Measurements from ENCODE around the gene ATP6V0D1. TPM values are rescaled to one million over a fixed set of nuclear protein-coding genes. Genes with fewer than 3 reads are reported as not detected.
A peak's percentile ranks its signal among the peaks of the same experiment; 100 is the strongest.

The ATP6V0D1 gene
- total and polyA plus RNA-seq, 2 donors (not counting 1 experiment from before 2014, with no cell fraction given), result 62.1 to 91.0 TPM

GRCh38 chr16:67430977-67431774, 49.8 kb downstream of the ATP6V0D1 start, which contains the start of gene HSD11B2:
TSS of gene HSD11B2 (plus strand) at chr16:67431121. CDS start at chr16:67431249, 128 bp downstream.
- peaks cover 37% of the 10 kb centered on the region for H3K27me3 Mint-ChIP-seq
- intact Hi-C loops (cut with micrococcal nuclease), result no loop called here
- H3K27me3 ChIP-seq (replicated peaks in 1 of 4; ENCODE audit: control extremely low read depth in 1 of 4, control insufficient read depth in 3 of 4, insufficient read depth in 4 of 4, low read length in 3 of 4), result peaks cover 0 to 36% (median 17%) of the 10 kb centered on the region in 4 experiments
- H3K27ac ChIP-seq (ENCODE audit: low read length in 2 of 2), result no peak within 1 kb of the TSS
- peak within 1 kb of the TSS; percentile 89 for H3K4me3 Mint-ChIP-seq
- peak within 1 kb of the TSS in 4 of 5 experiments; percentile 21 to 62 (median 44) for H3K4me3 ChIP-seq (ENCODE audit: control extremely low read depth in 1 of 5, extremely low read depth in 1 of 5, insufficient read depth in 1 of 5, low read depth in 2 of 5, low read length in 4 of 5)
- ATAC-seq (ENCODE audit: low read depth) (peak; percentile 52), DNase-seq (peak; percentile 52)
- CTCF ChIA-PET, result interaction anchor here (0.8 to 1.2 kb wide), 2 partner anchors 17 to 90 kb away, joined by 3 to 4 read pairs; no protein-coding TSS in a partner anchor
- no peaks in the 10 kb centered on the region for H3K79me2 ChIP-seq (ENCODE audit: control insufficient read depth, insufficient read depth, low read length)
- peak within 1 kb of the TSS; percentile 74 for H2AFZ ChIP-seq (ENCODE audit: insufficient read depth, low read depth, low read length, poor library complexity, severe bottlenecking)
- no peaks in the 10 kb centered on the region for H4K20me1 ChIP-seq (ENCODE audit: control insufficient read depth, insufficient read depth, low read length, poor library complexity, severe bottlenecking)
- H3K9me3 ChIP-seq (ENCODE audit: control extremely low read depth in 1 of 3, control insufficient read depth in 2 of 3, insufficient read depth in 1 of 3, low read length in 2 of 3), result no peaks in the 10 kb centered on the region
- no peak for TF ChIP-seq EZH2 (IDR thresholded peaks at IDR 0.05; ENCODE audit: borderline replicate concordance, insufficient read depth, low read depth, low read length, poor library complexity, severe bottlenecking)
- TF ChIP-seq, protein P1, sequence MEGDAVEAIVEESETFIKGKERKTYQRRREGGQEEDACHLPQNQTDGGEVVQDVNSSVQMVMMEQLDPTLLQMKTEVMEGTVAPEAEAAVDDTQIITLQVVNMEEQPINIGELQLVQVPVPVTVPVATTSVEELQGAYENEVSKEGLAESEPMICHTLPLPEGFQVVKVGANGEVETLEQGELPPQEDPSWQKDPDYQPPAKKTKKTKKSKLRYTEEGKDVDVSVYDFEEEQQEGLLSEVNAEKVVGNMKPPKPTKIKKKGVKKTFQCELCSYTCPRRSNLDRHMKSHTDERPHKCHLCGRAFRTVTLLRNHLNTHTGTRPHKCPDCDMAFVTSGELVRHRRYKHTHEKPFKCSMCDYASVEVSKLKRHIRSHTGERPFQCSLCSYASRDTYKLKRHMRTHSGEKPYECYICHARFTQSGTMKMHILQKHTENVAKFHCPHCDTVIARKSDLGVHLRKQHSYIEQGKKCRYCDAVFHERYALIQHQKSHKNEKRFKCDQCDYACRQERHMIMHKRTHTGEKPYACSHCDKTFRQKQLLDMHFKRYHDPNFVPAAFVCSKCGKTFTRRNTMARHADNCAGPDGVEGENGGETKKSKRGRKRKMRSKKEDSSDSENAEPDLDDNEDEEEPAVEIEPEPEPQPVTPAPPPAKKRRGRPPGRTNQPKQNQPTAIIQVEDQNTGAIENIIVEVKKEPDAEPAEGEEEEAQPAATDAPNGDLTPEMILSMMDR (IDR thresholded peaks at IDR 0.05), result no peak
- H3K4me2 ChIP-seq (replicated peaks; ENCODE audit: low read depth, low read length, poor library complexity, severe bottlenecking), result peak within 1 kb of the TSS; percentile 92
- peaks cover 27 to 36% of the 10 kb centered on the region in 2 donors for H3K4me1 ChIP-seq (ENCODE audit: control insufficient read depth in 2 of 2, insufficient read depth in 2 of 2, low read length in 2 of 2)
- WGBS (ENCODE audit: insufficient coverage), result 2% methylated on average over 76 of the region's 87 CpGs
- no peaks in the 10 kb centered on the region for H3K36me3 ChIP-seq (replicated peaks in 1 of 2; ENCODE audit: control extremely low read depth in 1 of 2, control insufficient read depth in 1 of 2, extremely low read depth in 1 of 2, insufficient read depth in 2 of 2, low read length in 1 of 2)
- H3K27ac Mint-ChIP-seq, result no peak within 1 kb of the TSS
- H3K9ac ChIP-seq (ENCODE audit: low read length), result peak within 1 kb of the TSS; percentile 60
- no peaks in the 10 kb centered on the region for H3K9me3 Mint-ChIP-seq (ENCODE audit: insufficient read depth)
- POLR2A ChIA-PET, result interaction anchor here (0.6 kb wide), 2 partner anchors 172 to 187 kb away, joined by 4 to 7 read pairs; no protein-coding TSS in a partner anchor
- peaks cover 33% of the 10 kb centered on the region for H3K4me1 Mint-ChIP-seq
